WTC11 (cell line): Measurements from ENCODE around the gene GNRHR.

Source experiments
- ZNF121 ChIP-seq: sonication (generic); formaldehyde crosslinking; IDR thresholded peaks from 2 replicates; pipeline ENCODE4 v1.8.0; 2023; ENCODE audit warnings: missing genetic modification reagents
- TF ChIP-seq, protein P1 (sequence below): fragments of 200-600 bp; IDR thresholded peaks from 2 replicates; pipeline ENCODE4 v1.8.0; 2022; ENCODE audit warnings: antibody characterized with exemption
- TF ChIP-seq, protein P2 (sequence below): sonication (generic); formaldehyde crosslinking; IDR thresholded peaks from 2 replicates; pipeline ENCODE4 v1.8.1; 2023; ENCODE audit warnings: mild to moderate bottlenecking, missing genetic modification reagents

DNA sequence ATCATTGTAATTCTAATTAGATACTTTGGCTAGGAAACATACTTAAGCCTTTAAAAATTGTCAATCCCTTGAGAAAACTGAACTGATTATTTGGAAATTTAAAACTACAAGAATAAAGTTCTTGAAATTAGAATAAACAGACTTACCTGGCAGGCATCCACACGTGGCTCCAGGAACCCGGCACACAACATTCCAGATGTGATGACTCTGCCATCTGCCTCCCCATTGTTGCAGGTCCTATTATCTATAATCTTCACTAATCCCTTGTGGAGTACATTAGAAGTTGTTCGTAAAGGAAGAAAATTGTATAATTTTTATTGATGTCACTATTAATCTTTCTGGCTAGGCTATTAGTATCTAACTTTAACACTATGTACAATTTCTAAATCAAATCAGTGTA, 16.2 kb upstream of the GNRHR start:
- TF ChIP-seq, protein P1, sequence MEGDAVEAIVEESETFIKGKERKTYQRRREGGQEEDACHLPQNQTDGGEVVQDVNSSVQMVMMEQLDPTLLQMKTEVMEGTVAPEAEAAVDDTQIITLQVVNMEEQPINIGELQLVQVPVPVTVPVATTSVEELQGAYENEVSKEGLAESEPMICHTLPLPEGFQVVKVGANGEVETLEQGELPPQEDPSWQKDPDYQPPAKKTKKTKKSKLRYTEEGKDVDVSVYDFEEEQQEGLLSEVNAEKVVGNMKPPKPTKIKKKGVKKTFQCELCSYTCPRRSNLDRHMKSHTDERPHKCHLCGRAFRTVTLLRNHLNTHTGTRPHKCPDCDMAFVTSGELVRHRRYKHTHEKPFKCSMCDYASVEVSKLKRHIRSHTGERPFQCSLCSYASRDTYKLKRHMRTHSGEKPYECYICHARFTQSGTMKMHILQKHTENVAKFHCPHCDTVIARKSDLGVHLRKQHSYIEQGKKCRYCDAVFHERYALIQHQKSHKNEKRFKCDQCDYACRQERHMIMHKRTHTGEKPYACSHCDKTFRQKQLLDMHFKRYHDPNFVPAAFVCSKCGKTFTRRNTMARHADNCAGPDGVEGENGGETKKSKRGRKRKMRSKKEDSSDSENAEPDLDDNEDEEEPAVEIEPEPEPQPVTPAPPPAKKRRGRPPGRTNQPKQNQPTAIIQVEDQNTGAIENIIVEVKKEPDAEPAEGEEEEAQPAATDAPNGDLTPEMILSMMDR = no peak
- TF ChIP-seq, protein P2, sequence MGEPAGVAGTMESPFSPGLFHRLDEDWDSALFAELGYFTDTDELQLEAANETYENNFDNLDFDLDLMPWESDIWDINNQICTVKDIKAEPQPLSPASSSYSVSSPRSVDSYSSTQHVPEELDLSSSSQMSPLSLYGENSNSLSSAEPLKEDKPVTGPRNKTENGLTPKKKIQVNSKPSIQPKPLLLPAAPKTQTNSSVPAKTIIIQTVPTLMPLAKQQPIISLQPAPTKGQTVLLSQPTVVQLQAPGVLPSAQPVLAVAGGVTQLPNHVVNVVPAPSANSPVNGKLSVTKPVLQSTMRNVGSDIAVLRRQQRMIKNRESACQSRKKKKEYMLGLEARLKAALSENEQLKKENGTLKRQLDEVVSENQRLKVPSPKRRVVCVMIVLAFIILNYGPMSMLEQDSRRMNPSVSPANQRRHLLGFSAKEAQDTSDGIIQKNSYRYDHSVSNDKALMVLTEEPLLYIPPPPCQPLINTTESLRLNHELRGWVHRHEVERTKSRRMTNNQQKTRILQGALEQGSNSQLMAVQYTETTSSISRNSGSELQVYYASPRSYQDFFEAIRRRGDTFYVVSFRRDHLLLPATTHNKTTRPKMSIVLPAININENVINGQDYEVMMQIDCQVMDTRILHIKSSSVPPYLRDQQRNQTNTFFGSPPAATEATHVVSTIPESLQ (CRISPR knock-in tag) = no peak
- no peak for TF ChIP-seq ZNF121 (CRISPR knock-in tag)
